HepG2 (cell line): ENCODE results near the gene CPNE1. TPM values are rescaled to one million over a fixed set of nuclear protein-coding genes. Genes with fewer than 3 reads are reported as not detected.

Experiments
- ATF4 ChIP-seq, 2 experiments: fragments of 450-650 bp in 1 of 2; sonication (generic) in 1 of 2; formaldehyde crosslinking; IDR thresholded peaks; 2 replicates each; pipeline versions ENCODE4 v1.5.0 to v1.8.0; 2020 to 2022; ENCODE audit warnings: mild to moderate bottlenecking in 1 of 2, missing genetic modification reagents in 1 of 2
- BORCS8-MEF2B ChIP-seq: sonication (generic); formaldehyde crosslinking; IDR thresholded peaks from 2 replicates; pipeline ENCODE4 v1.8.0; 2022; ENCODE audit warnings: mild to moderate bottlenecking, missing genetic modification reagents
- CENPBD1 ChIP-seq: sonication (generic); formaldehyde crosslinking; IDR thresholded peaks from 2 replicates; pipeline ENCODE4 v1.8.0; 2022; ENCODE audit warnings: missing genetic modification reagents, low read depth, mild to moderate bottlenecking, borderline replicate concordance
- EHMT2 ChIP-seq: fragments of 200-600 bp; sonication (generic); IDR thresholded peaks from 2 replicates; pipeline ENCODE4 v1.7.0; 2017; ENCODE audit warnings: antibody characterized with exemption, low read depth, low read length, borderline replicate concordance
- ELF1 ChIP-seq: sonication (generic); formaldehyde crosslinking; IDR thresholded peaks from 2 replicates; pipeline ENCODE4 v1.4.0; 2020; ENCODE audit warnings: missing genetic modification reagents
- GABPA ChIP-seq, 2 experiments: IDR thresholded peaks; 2 replicates each; pipeline ENCODE4 v1.6.1; 2011 to 2016; ENCODE audit warnings: low read depth in 2 of 2, low read length in 1 of 2, missing biosample characterization in 1 of 2, missing genetic modification characterization in 1 of 2
- GATAD2A ChIP-seq: IDR thresholded peaks from 2 replicates; pipeline ENCODE4 v1.6.1; 2016
- GLI4 ChIP-seq: sonication (generic); formaldehyde crosslinking; IDR thresholded peaks from 2 replicates; pipeline ENCODE4 v1.5.1; 2020; ENCODE audit warnings: missing genetic modification reagents, mild to moderate bottlenecking, moderate library complexity, borderline replicate concordance
- NFYB ChIP-seq: sonication (generic); formaldehyde crosslinking; IDR thresholded peaks from 2 replicates; pipeline ENCODE4 v1.4.0; 2020; ENCODE audit warnings: missing genetic modification reagents
- NR3C1 ChIP-seq: sonication (generic); formaldehyde crosslinking; IDR thresholded peaks from 2 replicates; pipeline ENCODE4 v1.4.0; 2020; ENCODE audit warnings: missing genetic modification reagents
- RAD21 ChIP-seq: fragments of 450-650 bp; formaldehyde crosslinking; IDR thresholded peaks from 2 replicates; pipeline ENCODE4 v1.5.0; 2020; ENCODE audit warnings: mild to moderate bottlenecking
- SIX1 ChIP-seq: sonication (generic); formaldehyde crosslinking; IDR thresholded peaks from 2 replicates; pipeline ENCODE4 v1.4.0; 2020; ENCODE audit warnings: missing genetic modification reagents, borderline replicate concordance
- SKIL ChIP-seq: sonication (generic); formaldehyde crosslinking; IDR thresholded peaks from 2 replicates; pipeline ENCODE4 v1.8.0; 2022; ENCODE audit warnings: missing genetic modification reagents, mild to moderate bottlenecking, moderate library complexity, borderline replicate concordance
- SMYD3 ChIP-seq: sonication (generic); formaldehyde crosslinking; IDR thresholded peaks from 2 replicates; pipeline ENCODE4 v1.8.1; 2023; ENCODE audit warnings: mild to moderate bottlenecking, missing genetic modification reagents
- SP2 ChIP-seq: sonication (generic); formaldehyde crosslinking; IDR thresholded peaks from 2 replicates; pipeline ENCODE4 v1.5.1; 2020; ENCODE audit warnings: mild to moderate bottlenecking, missing genetic modification reagents
- THAP11 ChIP-seq: IDR thresholded peaks from 2 replicates; pipeline ENCODE4 v1.6.1; 2016; ENCODE audit warnings: missing biosample characterization, missing genetic modification reagents
- TRIM22 ChIP-seq: fragments of 450-650 bp; IDR thresholded peaks from 2 replicates; pipeline ENCODE4 v1.6.1; 2017
- U2AF2 ChIP-seq: fragments of 200-400 bp; formaldehyde crosslinking; IDR thresholded peaks from 2 replicates; pipeline ENCODE4 v1.6.1; 2017; ENCODE audit warnings: low read depth, mild to moderate bottlenecking, low read length
- ZBTB7B ChIP-seq: sonication (generic); formaldehyde crosslinking; IDR thresholded peaks from 2 replicates; pipeline ENCODE4 v1.4.0; 2020; ENCODE audit warnings: missing genetic modification reagents
- ZNF235 ChIP-seq: sonication (generic); formaldehyde crosslinking; IDR thresholded peaks from 2 replicates; pipeline ENCODE4 v1.8.1; 2023; ENCODE audit warnings: mild to moderate bottlenecking, missing genetic modification reagents, borderline replicate concordance
- ZNF329 ChIP-seq: sonication (generic); formaldehyde crosslinking; IDR thresholded peaks from 2 replicates; pipeline ENCODE4 v1.9.0; 2021; ENCODE audit warnings: low read depth, mild to moderate bottlenecking, missing genetic modification reagents
- ZNF549 ChIP-seq: sonication (generic); formaldehyde crosslinking; IDR thresholded peaks from 2 replicates; pipeline ENCODE4 v1.5.0; 2020; ENCODE audit warnings: missing genetic modification reagents
- ZNF552 ChIP-seq: sonication (generic); formaldehyde crosslinking; IDR thresholded peaks from 2 replicates; pipeline ENCODE4 v1.9.0; 2022; ENCODE audit warnings: missing genetic modification reagents, mild to moderate bottlenecking, borderline replicate concordance
- ZNF780A ChIP-seq: sonication (generic); formaldehyde crosslinking; IDR thresholded peaks from 2 replicates; pipeline ENCODE4 v1.8.0; 2022; ENCODE audit warnings: mild to moderate bottlenecking, missing genetic modification reagents, moderate library complexity
- ZSCAN30 ChIP-seq: sonication (generic); formaldehyde crosslinking; IDR thresholded peaks from 2 replicates; pipeline ENCODE4 v1.5.0; 2020; ENCODE audit warnings: mild to moderate bottlenecking, missing genetic modification reagents
- polyA plus RNA-seq, 8 experiments: library from polyadenylated mRNA; depleted of rRNA in 3 of 8; stranded (reverse) in 7 of 8; unstranded in 1 of 8; fragments of >200 nt; fragmentation: Illumina TruSeq in 4 of 8; extraction: Trizol in 4 of 8; gene quantifications; 2 replicates each; pipeline versions ENCODE4 v1.2.1 to v1.2.3, GENCODE V29; 2011 to 2016; ENCODE audit warnings: low read depth in 4 of 8, missing spikeins in 1 of 8, mixed read lengths in 1 of 8; ENCODE audit not compliant: insufficient read depth in 1 of 8
- total RNA-seq, 5 experiments: library from RNA; depleted of rRNA; stranded (reverse); fragments of >200 nt; fragmentation: Illumina TruSeq; extraction: Trizol; gene quantifications; 2 replicates each; pipeline ENCODE4 v1.2.3, GENCODE V29; 2016; ENCODE audit warnings: low read depth in 1 of 5

Gene CPNE1
- total and polyA plus RNA-seq, 2 of the 13 experiments (the other 11 are each of a cell fraction or from before 2014, with no cell fraction given), result 408 to 431 TPM

GRCh38 chr20:35619196-35620095, 45.3 kb downstream of the CPNE1 start (continued):
- peak; percentile 65; the same call in 1 of the 2 replicates for TF ChIP-seq ELF1
- TF ChIP-seq SKIL (CRISPR knock-in tag), result 0 out of 2 replicates have a peak, but pooled peaks have one; percentile 28
- TF ChIP-seq NR3C1 (CRISPR knock-in tag), result no peak; the same call in 1 of the 2 replicates
- TF ChIP-seq ZNF552 (CRISPR knock-in tag), result peak; percentile 90; the same call in 1 of the 2 replicates
- TF ChIP-seq ZSCAN30 (CRISPR knock-in tag), result no peak
- TF ChIP-seq EHMT2, result no peak
- 0 out of 2 replicates have a peak, but pooled peaks have one; percentile 49 for TF ChIP-seq ZNF780A (CRISPR knock-in tag)
- peak; percentile 92 for TF ChIP-seq ZNF329 (CRISPR knock-in tag)
- no peak for TF ChIP-seq SMYD3 (CRISPR knock-in tag)
- 0 out of 4 replicates have a peak, but pooled peaks of 1 of the 2 experiments have one; percentile 31 for TF ChIP-seq ATF4 (CRISPR knock-in tag; IDR thresholded peaks at IDR 0.05)
- peak; percentile 92; the same call in 1 of the 2 replicates for TF ChIP-seq ZNF235
- TF ChIP-seq GABPA (IDR thresholded peaks at IDR 0.05; ENCODE audit: low read depth, low read length), result no peak
- peak; percentile 38; the same call in 1 of the 2 replicates for TF ChIP-seq GABPA (CRISPR knock-in tag; IDR thresholded peaks at IDR 0.05; ENCODE audit: low read depth)
- peak; percentile 47 for TF ChIP-seq NFYB (CRISPR knock-in tag)
- peak; percentile 88; the same call in 1 of the 2 replicates for TF ChIP-seq GLI4 (CRISPR knock-in tag)
- TF ChIP-seq SIX1 (CRISPR knock-in tag), result peak; percentile 56; the same call in 1 of the 2 replicates
- TF ChIP-seq ZBTB7B (CRISPR knock-in tag), result peak; percentile 93
- TF ChIP-seq U2AF2, result no peak
- peak; percentile 76 for TF ChIP-seq THAP11
- TF ChIP-seq SP2, result peak; percentile 62
- peak; percentile 80 for TF ChIP-seq GATAD2A (CRISPR knock-in tag)
- TF ChIP-seq TRIM22, result no peak
- peak; percentile 96 for TF ChIP-seq CENPBD1 (CRISPR knock-in tag)
- TF ChIP-seq BORCS8-MEF2B, result peak; percentile 98
- TF ChIP-seq ZNF549 (CRISPR knock-in tag), result 0 out of 2 replicates have a peak, but pooled peaks have one; percentile 15
- TF ChIP-seq RAD21, result peak; percentile 78
